NK-92 treated with Interleukin-12 subunit alpha and Interleukin-12 subunit beta, amount 100 ng/mL, for 24 hours (cell line): Measurements from ENCODE around the gene DCPS.

ENCODE experiments used
- DNase-seq: peaks from one replicate; lab custom pipeline; 2025; lab: John Stamatoyannopoulos, UW

The DCPS gene

DNA sequence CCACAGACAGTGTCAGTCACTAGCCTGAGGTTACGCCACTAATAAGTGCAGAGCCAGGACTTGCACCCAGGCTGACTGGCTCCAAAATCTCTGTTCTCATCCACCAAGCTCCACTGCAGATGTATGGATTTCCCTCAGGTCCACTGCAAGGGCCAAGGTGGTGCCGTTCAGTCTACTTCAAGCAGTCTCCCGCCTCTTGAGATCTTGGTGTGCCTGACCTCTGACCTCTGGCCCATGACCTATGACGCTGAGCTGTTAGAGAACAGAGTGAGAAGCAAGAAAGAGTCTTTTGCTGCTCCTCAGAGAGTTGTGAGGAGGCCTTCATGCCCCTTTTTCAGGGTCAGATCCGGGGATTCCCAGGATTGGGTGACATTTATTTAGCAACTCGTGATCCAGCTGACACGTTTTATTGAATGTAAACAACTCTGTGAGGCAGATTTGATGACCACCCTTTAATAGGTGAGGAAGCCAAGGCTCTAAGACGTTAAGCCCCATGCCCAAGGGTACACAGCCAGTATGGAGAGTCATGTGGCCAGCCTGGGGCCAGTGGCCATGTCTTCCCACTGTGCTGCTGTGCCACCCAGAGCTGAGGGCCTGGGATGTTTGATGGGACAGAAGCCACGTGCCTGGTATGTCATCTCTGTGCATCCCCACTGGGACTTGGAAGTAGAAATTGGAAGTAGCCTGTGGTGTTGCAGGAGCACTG, 25.2 kb downstream of the DCPS start:
- no peak for DNase-seq

DNA sequence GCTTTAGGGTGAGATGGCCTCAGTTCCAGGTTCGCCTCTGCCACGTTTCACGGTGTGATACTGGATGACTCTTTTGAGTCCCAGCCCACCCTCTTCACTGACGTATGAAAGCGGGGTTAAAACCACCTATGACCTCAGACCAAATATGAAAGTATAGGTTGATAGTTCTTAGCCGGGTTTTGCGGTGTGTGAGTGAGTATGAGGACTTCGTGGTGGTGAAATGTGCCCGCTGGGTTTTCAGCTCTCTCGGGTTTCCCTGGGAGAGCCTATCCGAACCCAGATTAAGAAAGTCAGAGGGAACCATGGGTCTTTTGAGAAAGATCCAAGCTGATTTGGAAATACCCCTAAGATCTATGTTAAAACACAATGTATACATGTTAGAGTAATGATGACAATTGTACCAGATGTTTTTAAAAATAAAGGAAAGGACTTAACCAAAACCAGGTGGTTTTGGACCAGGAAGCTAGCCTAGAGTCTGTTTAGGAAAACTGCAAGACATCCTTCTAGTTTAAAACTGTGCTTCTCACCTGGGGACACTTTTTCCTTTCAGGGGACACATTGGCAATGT, 25.9 kb downstream of the DCPS start:
- no peak for DNase-seq

DNA sequence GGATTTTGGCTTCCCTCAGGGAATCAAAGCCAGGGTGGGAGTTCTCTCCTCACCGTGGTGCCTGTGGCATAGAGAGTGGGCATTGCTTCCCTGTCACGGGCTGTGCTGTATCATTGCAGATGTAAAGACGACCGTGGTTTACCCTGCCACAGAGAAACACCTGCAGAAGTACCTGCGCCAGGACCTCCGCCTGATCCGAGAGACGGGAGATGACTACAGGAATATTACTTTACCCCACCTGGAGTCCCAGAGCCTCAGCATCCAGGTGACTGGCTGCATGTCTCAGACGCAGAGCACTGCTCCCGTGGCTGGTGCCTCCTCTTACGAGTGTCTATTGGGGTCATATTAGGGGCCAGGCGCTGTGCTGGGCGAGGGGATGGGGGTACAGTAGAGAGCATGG, 27.4 kb downstream of the DCPS start:
- DNase-seq: no peak

DNA sequence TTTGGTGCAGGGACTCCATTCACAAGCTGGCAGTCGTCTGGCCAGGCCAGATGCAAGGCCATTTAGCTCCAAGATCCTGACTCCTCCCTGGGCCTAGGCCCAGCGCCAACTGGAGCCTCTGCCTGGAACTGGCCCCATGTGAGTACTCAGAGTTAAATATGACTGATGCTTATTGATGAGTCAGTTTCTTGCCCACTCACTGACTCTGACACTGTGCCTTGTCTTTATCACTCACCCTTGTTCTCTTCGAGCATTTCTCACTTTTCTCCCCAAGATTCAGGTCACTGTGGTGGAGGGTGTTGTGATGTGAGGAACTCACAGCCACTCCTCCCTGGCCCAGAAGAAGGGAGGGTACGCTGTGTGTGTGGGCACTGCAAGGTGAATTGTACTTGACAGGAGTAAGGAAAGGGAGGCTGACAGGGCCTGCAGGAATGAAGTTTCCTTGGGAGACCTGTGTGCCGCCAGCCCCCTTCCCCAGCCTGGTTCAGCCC, 28.4 kb downstream of the DCPS start:
- DNase-seq: no peak

DNA sequence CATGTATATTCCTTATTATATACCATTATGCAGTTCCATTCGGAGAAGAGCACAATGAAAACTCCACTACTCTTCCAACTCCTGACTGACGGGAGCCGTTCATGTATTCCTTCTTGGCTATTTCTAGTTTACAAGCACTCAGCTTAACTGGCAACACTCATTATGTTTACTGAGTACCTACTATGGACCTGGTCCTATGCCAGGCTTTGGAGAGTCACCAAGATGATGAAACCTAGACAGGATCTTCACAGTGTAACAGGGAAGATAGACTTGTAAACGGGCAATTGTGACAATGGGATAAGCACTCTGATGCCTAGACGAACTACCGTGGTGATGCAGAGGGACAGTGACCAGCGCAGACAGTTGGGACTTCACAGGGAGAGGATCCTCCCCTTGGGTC, 29.3 kb downstream of the DCPS start:
- no peak for DNase-seq

DNA sequence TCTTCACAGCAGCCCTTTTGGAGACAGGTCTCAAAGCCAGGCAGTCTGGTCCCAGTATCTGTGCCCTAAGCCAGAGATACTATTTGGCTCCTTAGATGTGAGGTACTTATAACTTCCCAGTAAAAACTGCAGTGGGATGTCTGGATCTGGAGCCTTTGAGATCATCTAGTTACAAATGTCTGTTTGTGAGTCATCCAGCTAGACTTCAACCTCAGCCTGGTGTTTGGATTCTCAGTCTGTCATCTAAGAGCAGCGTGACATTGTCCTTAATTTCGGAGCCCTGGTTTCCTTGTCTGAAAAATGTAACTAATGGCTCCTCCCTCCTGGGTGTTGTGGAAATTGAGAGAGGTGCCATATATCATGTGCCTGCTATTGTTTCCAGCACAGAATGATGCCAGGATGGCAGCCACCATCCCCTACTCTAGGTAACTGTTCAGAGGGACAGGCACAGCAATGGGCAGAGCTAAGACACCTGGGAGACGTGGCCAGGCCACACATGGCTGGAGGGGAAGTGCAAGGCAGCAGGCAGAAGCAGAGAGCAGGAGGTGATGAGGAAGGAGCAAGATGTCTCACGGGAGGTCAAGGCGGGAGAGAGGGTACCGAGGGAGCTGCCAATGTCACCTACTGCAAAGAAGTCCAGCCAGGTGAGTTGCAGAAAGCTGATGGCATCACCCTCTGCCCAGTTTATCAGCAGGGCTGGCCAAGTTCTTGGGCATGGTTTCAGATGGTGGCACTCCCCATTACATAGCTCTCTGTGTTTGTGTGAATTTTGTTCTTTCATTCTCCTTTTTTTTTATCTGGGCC, 31.0 kb downstream of the DCPS start:
- no peak for DNase-seq

DNA sequence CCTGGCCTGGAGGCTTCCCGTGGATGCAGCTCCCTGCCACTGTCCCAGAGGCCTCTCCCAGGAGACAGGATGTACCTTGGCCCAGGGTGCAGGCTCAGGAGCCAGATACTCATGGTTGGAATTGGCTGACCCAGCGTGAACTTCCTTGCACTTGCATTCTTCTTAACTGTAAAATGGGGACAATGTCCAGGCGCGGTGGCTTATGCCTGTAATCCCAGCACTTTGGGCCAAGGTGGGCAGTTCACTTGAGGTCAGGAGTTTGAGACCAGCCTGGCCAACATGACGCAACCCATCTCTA, 31.6 kb downstream of the DCPS start:
- DNase-seq: no peak

DNA sequence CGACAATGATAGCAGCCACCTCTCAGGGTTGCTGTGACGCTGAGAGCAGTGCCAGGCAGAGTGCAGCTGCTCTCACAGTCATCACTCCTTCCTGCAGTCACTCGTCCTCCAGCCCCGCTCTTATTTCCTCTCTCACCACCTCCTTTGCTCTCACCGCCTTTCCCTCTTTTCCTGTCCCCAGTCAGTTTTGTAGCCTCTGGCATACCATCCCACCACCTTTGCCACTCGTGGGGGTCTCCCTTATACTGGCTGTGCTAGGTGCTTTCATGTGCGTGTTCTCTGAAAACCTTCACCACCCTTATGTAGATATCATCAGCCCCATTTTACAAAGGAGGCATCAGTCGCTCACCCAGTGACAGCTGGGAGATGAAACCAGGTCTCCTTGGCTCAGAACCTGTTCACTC, 32.3 kb downstream of the DCPS start:
- no peak for DNase-seq

DNA sequence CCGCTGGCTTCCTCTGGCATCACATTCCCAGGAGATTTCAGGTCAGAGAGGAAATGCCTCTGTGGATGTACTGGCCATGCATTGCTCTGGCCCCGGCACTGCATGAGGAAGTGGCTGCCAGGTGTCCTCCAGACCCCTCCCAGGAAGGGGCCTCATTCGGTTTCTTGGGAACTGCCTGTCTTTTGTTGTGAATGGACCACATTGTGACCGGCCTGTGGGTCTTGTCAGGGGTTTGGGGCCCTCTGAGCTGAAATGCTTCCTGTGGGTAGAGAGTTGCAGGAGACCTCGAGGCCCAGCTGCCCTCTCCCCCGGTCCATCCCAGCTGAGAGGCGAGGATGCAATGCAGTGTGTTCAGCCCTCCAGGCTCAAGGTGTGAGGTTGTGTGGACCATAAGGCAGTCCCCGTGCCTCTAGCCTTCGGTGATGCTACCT, 32.8 kb downstream of the DCPS start:
- no peak for DNase-seq

DNA sequence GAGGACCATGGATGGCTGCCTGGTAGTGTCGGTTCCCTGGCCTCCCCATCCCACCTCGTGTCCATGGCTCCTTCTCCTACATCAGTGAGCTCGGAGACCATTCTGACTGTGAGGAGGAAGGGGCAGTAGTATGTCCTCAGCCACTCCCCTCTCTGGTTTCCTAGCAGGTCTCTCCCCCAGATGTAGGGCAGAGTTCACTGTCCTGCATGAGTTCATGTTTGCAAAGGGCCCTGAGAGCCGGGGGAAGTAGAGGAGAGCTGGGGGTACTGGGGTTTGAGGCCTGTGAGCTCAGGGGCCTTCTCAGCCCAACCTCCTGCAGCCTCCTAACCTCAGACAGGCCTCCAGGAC, 33.2 kb downstream of the DCPS start:
- DNase-seq: no peak

DNA sequence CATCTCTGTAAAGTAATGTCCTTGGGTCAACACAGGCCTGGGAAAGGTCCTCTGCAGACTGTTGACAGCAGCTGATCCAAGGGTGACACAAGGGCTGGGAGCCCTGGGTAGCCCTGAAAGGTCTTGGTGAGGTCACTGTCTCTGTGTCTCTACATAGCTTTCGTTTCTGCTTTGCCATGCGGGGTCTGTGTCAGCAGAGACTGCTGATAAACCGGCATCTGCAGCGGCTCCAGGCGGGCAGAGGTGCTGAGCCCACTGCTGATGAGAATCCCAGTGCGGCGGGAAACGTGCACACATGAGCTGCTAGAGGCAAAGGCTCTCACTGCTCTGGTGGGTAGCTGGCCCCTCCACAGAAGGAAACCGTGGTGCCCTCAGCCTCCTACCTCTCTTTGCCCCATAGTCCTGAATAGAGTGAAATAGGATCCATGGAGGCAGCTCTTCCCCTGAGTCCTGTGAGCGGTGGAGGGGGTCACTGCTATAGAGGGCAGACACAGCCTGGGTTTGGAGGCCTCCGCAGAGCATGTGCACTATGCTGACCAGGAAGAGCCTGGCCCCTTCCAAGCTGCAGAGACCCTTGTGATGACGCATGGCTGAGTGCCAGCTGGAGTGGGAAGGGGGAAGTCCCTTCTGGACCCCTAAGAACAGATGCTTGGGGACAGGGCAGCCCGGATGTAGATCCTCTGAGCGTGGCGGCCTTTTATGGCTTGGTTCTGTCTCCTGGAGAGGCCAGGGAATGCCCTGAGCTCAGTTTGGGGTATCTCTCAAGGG, 33.8 kb downstream of the DCPS start:
- no peak for DNase-seq

DNA sequence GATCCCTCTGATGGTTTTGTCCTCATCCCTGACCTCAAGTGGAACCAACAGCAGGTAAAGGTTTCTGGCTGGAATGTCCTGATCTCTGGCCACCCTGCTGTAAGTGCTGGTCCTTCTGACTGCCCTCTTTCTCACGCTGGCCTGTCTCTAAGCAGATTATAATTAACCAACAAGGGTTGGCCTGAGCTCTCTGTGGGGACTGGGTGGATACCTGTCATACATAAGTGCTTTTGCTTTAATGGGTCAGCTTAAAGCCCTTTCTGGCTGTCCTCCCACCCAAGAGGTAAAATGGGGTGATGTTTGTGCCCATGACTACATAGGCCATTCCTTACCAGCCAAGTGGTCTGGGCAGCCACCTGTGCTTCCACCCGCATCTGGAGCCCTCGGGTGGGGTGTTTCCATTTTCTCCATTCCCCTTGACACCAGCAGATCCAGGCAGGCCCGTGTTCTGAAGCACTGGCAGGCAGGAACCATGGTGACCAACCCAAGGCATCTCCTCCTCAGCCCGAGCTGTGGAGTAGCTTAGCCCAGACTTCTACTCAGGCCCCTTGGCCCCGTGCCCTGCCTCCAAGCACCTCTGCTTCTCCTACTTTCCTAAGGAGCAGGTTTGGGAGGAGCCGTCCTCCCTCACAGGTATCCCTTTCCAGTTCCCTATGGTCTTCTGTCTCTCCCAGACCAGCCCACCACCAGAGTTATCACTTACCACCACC, 34.6 kb downstream of the DCPS start:
- no peak for DNase-seq

DNA sequence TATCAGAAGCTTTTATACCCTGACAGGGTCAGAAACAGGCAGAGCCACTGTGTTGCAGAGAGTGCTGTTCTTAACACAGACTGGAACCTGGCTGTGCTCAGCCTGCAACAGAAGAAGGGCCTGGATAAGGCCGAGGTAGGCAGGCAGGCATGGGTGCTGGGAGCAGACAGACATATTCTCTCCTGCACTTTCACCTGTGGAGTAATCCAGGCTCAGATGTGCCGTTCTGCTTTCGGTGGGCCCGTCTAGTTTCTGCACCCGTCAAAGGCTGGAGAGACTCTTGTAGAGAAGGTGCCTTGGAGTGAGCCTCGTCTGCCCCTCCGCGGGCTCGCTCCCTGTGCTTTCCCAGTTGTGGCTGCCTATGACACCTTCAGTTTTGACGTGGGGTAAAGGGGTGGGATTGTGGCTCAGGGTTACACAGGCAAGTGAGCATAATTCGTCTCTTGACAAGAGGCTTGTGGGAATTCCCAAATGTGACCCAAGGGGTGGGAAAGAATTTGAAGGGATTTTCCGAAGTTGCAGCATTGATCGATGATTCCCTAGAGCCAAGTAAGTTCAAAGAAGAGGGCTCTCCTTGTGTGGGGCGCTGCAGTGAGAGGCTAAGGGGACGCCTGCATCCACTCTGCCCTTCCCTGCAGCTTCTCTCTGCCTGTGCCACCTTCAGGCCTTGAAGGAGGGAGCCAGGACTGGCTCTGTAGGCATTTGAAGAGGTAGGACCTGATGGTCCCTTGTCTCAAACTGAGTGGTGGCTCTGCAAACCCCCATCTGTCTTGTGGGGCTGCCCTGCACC, 35.4 kb downstream of the DCPS start:
- DNase-seq: no peak

DNA sequence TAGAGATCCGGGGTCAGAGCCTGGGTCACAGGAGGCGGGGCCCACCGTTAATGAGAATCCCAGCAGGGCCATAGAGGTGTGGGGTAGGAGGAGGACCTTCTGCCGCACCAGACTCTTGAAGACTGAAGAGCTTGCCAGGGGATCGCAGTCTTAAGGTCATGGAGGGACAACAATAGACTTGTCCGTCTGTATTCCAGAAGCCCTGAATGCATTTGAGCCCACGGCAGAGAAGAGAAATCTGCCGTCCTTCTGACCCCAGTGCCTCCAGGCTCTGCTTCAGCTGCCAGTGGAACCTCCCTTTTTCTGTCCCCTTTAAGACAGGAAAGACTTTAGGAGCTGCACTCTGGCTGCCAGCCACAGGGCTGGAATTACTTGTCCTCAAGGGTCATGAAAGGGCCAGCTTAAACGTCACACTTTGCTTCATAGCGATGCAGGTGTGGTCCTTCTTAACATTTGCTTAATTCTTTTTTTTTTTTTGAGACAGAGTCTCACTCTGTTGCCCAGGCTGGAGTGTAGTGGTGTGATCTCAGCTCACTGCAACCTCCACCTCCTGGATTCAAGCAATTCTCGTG, 36.1 kb downstream of the DCPS start:
- DNase-seq: no peak

DNA sequence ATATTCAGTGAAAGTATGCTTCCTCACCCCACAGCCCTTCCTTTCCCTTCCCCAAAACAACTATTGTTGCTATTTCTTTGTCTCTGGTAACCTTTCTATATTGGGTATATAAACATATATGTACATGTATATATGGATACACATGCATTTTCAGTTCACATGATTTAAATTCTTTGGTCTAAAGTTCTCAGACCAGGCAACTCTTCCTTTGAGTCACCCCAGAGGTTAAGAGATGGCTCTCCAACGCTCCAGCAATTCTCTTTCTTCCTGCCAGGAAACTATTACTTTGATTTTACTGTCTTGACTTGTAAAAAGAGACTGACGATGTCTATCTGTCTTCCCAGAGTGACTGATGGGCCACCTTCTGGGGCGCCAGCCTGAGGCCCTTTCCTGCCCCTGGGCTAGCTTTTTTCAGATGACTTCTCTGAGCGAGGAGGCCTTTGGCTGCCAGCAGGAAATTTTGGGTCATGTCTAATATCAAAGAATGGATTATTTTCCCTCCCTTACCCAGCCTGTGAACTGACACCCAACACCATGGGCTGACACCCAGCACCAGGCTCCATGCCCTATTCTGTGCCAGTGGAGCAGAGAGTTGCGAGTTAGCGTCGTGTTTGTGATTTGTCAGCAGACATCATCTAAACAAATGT, 37.2 kb downstream of the DCPS start:
- no peak for DNase-seq

DNA sequence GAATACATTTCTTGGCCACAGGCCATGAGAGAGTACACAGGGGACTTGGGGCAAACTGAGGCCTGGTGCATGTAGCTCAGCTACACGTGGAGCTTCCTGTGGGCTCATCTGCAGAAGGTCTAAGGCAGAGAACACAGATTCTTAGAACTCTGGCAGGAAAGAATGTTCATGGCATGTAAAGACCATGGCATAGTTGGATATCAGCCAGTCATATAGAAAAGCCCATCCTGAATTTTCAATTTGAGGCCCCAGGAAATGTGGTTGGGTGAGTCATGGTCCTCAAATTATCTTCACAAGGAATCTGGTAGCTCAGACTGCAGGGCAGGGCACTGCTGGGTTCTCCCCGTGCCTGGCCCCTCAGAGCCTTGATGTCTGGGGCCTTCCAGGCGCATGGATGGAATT, 37.9 kb downstream of the DCPS start:
- DNase-seq: no peak

DNA sequence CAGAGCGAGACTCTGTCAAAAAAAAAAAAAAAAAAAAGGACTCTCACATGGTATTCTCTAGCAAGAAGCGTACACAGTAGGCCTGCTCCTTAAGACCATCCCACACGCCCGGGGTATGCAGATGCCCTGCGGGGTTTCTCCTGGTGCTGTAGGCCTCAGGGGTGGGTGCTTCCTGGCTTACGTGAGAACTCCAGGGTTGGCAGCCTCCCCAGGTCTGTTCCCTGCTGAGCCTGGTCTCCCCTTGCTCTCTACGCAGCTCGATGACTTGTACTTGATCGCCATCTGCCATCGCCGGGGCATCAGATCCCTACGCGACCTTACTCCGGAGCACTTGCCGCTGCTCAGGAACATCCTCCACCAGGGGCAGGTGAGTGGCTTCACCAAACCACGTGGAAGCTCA, 39.2 kb downstream of the DCPS start:
- DNase-seq: no peak

DNA sequence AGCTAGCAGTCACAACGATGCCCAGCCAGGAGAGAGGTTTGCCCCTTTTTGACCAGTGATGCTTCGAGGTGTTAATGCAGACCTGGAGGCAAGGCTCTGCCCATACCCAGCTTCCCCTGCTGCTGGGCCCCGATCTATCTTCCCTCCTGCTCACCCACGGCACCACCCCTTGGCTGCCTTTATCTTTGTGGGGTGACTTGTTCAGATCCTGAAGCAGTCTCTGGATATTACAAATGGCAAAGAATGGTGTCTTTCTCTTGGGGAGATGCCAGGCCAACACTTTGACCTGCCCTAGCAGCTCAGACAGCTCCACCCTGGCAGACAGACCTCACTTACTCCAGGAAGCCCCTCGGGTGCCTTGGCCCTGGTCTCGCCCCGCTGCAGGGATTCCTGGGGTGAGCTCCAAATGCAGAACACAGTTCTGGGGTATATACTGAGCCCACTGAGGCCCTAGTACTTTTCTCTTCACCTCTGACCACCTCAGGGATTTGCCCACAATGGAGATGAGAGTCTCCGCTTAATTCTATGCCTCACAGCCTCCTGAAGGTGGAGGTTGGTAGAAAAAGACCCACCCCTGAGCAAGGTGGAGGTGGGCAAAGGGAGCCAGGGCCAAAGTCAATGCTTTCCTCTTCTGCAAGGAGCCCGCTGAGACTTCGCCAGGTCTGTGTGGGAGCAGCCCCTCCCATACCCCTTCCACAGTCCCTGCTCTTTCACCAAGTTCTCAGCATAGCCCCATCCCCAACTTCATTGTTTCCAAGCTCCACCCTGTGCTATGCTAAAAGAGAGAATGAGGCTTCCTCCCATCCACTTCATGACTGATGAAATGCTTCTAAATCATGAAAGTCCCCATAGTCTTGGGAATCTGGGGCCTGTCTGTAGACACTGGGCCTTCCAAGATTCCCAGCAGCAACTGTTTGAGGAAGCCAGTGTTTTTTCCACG, 40.6 kb downstream of the DCPS start:
- DNase-seq: no peak

DNA sequence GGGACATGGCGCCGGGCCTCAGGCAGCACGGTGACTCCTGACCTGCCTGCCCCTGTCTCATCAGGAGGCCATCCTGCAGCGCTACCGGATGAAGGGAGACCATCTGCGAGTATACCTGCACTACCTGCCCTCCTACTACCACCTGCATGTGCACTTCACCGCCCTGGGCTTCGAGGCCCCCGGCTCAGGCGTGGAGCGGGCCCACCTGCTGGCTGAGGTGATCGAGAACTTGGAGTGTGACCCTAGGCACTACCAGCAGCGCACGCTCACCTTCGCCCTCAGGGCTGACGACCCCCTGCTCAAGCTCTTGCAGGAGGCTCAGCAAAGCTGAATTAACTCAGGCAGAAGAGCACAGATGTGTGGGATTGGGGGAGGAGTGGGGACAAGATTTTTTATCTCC, 41.4 kb downstream of the DCPS start:
- no peak for DNase-seq
